GM08714 (cell line): ENCODE data around the gene CALHM5.

Experiments used
- H3K4me3 ChIP-seq: fragments of 200-500 bp; sonication (Bioruptor generic); 2 replicates; pipeline ENCODE4 v1.5.1; 2014; ENCODE audit warnings: mild to moderate bottlenecking, low read length, inconsistent platforms
- ZNF274 ChIP-seq: IDR thresholded peaks from 2 replicates; pipeline ENCODE4 v1.6.1; 2012; ENCODE audit warnings: mild to moderate bottlenecking, low read depth, low read length

Gene CALHM5

DNA sequence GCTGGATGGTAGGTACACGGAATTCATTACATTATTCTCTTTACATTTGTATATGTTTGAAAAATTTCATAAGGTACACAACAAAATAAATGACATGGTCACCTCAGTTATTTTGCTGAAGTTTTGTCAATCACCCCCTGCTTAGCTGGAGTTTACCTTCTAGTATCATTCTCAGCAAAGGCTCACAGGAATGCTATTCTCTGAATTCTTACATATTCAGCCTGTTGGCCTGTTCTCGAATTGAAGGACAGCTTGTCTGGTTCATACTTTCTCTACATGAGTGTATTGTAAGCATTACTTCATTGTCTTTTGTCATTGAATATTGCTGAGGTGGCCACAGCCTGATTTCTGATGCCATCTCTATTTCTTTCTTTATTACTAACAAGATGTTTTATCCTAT is 12.8 kb downstream of the CALHM5 start:
- H3K4me3 ChIP-seq: no peak overlapping the region
- no peak for TF ChIP-seq ZNF274

DNA sequence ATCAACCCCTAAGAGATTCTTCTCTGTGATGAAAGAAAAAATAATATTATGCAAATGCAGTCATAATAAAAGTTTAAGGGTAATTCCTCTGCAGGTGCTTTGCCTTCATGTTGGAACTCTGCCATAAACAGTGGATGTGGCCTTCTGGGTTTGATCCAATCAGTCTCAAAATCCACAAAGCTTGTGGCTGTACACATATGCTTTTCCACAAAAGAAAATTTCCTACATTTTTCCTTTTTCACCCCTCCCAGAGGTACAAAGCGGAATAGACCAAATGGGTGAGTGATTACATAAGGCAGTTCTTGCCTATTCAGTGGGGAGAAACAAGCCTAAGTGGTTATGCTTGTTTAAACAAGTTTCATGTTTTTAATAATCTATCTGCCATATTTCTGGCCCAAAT is 16.7 kb downstream of the CALHM5 start:
- no peak for TF ChIP-seq ZNF274

DNA sequence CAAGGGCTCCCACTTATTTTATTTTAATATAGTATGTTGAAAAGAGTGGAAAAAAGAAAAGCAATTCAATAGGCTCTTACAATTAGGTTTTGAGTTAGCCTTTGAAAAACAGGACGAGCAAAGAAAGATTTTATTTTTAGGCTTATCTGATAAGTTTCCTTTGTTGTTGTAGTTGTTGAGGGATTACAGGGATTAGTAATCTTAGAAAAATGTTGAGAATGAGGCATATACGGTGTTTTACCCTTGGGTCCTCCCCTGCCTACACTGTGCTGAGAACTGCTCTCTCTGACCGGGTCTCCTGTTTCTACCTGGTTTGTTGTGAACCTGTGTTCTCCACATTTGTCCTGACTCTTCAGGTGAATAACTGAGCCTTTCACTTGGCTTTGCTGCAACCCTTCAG is 17.3 kb downstream of the CALHM5 start:
- H3K4me3 ChIP-seq: no peak overlapping the region
- no peak for TF ChIP-seq ZNF274

More for the DNA sequence above, 16.7 kb downstream of the CALHM5 start:
- H3K4me3 ChIP-seq: no peak overlapping the region

GRCh38 chr6:116529466-116530290 is 18.2 kb downstream of the CALHM5 start:
- no peak overlapping the region for H3K4me3 ChIP-seq
- TF ChIP-seq ZNF274: no peak

- no peak for TF ChIP-seq ZNF274
- no peak overlapping the region for H3K4me3 ChIP-seq
Observed at GRCh38 chr6:116530436-116530835, 19.0 kb downstream of the CALHM5 start.

- TF ChIP-seq ZNF274: no peak
- H3K4me3 ChIP-seq: no peak overlapping the region
Observed at GRCh38 chr6:116531675-116532570, 20.5 kb downstream of the CALHM5 start.

DNA sequence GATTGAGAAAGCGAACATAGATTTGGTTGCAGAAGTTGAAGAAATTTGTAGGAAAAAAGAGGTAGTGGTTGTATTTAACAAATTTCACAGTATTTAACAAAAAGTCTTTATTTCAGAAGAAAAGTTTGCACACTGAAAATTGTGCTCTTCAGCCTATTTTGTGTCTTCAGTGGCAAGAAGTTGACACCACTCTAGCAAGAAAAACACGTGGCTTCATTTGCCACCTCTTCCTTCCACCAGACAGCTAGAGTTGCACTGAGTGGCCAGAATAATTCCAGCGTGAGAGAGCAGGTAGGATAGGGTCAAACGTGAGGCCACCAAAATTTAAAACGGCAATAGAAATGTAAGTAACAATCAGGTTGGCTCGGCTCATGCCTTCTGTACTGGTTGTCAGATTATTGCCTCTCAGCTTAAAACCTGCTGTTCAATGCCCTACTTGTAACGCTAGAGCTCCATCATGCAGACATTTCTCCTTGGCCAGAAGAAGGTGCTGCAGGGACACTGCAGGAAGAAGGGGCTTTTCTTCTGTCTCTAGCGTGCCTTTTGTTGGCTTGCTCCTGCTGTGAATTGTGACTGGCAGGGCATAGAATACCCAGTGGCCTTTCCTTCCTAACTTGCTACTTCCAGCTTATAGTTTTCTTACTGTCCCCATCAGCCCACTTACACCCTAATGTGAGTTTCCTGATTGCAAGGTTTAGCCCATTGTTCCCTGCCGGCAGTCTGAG is 22.0 kb downstream of the CALHM5 start:
- H3K4me3 ChIP-seq: no peak overlapping the region
- TF ChIP-seq ZNF274: no peak

- no peak for TF ChIP-seq ZNF274
- no peak overlapping the region for H3K4me3 ChIP-seq
Observed at GRCh38 chr6:116535109-116535508, 23.7 kb downstream of the CALHM5 start.

DNA sequence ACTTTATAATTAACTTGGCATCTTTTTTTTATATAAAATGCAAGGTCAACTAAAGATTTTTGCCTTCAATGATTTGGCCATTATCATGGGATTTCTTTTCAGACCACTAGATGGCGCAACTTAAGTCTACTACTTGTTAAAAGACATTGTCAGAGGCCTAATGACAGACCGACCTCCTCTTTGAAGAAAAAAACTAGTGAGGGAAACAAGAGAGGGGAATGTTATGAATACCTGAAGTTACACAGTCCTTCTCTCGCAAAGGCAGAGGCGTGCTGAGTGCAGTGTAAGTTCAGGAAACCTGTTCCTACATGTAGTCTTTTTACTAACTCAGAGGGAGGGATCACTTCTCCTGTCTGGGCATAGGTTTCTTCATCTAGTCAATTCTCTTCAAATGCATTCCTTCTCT is 24.8 kb downstream of the CALHM5 start:
- no peak for TF ChIP-seq ZNF274
- H3K4me3 ChIP-seq: no peak overlapping the region

DNA sequence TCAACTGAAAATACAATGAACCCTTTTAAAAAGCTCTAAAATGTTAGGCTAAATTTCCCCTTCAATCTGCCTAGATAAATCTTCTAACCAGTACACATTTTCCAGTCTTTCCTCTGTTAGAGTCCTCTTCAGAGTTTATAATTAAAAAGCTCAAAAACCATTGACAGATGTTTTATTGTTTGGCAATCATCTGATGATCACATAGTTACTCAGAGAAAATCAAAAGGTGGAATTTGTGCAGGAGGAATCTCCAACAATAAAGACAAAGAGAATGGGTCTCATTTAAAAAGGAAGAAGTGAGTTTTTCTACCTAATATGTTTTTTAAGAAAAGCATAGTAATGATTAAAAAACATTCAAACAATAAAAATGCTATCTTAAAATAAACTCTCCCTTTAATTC is 31.0 kb downstream of the CALHM5 start:
- TF ChIP-seq ZNF274: no peak
- H3K4me3 ChIP-seq: no peak overlapping the region

DNA sequence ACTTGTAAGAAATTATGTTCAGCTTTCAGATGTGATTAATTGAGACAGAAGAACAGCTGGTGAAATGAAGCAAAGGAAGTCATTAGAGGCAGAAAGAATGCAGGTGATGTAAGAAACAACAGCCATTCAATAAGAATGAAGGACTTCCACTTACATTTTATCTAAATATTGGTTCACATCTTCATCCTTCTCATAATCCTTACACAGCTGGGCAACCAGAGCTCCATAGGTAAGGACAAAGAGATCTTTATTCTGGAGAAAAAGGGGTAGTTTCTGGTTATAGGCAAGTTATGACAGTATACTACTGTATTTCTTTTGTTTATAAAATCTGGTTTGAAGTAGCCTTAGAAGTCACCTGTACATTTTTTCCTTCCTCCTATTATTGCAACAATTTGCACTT is 31.7 kb downstream of the CALHM5 start:
- TF ChIP-seq ZNF274: no peak
- no peak overlapping the region for H3K4me3 ChIP-seq

DNA sequence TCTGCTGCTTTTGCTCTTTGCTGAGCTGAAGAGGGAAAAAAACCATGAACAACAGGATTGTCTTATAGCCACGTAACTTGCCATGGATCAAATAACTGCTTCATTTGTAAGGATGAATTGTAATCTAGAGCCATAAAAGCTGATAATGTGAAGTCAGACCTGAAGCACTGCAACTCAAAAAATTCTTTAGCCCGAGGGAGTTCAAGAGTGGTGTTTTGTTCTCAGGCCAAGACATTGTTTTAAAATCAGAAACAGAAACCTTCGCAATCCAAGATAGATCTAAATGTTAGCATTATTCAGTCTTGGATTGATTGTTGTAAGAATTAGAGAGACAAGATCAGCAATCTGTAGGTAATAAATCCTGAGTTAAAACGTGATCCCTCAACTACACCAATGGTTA is 34.2 kb downstream of the CALHM5 start, which contains the start of gene TRAPPC3L:
TSS of gene TRAPPC3L (minus strand) at position 34 of the 400 bp plus-strand sequence. CDS start 170 bp downstream, outside the sequence.
- no peak for TF ChIP-seq ZNF274
- H3K4me3 ChIP-seq: no peak within 1 kb of the TSS

GRCh38 chr6:116547358-116547757 is 35.9 kb downstream of the CALHM5 start:
- TF ChIP-seq ZNF274: no peak
- H3K4me3 ChIP-seq: no peak overlapping the region

- no peak for TF ChIP-seq ZNF274
Observed at GRCh38 chr6:116550796-116551195, 39.4 kb downstream of the CALHM5 start.

More at GRCh38 chr6:116550796-116551195, 39.4 kb downstream of the CALHM5 start:
- H3K4me3 ChIP-seq: no peak overlapping the region
